ENCODE data around the gene VWA8. TPM values are rescaled to one million over a fixed set of nuclear protein-coding genes. Genes with fewer than 3 reads are reported as not detected.

The VWA8 gene
- total RNA-seq, 1 experiment from 2014 or later, result 22.6 TPM

GRCh38 chr13:41720839-41721561, 239.9 kb downstream of the VWA8 start:
- no peak for DNase-seq (ENCODE audit: low read depth, low spot score)
- ChIA-PET CTCF (no interaction called here), RAD21 (ENCODE audit: low non-redundant PET in 1 of 2, low total read pairs in 2 of 2, uncharacterized antibody in 2 of 2, unreplicated experiment in 2 of 2) (no interaction called here), POLR2A (no interaction called here)
- ATAC-seq, result no peak
- Histone ChIP-seq H3K4me3 (replicated peaks in 1 of 2; ENCODE audit: low read depth in 1 of 2, low read length in 2 of 2) (no peak overlapping the region), H2AFZ (ENCODE audit: low read depth, low read length, poor library complexity, severe bottlenecking) (no peak overlapping the region), H3K9me2 (ENCODE audit: insufficient read depth) (no peaks in the 10 kb centered on the region), H3K79me2 (ENCODE audit: insufficient read depth, low read length) (no peaks in the 10 kb centered on the region), H4K20me1 (ENCODE audit: insufficient read depth) (no peaks in the 10 kb centered on the region), H3K9ac (ENCODE audit: low read length) (no peak overlapping the region), H3K9me3 (ENCODE audit: control insufficient read depth in 1 of 2, insufficient read depth in 1 of 2, low read depth in 1 of 2, low read length in 2 of 2) (no peaks in the 10 kb centered on the region), H3K4me2 (ENCODE audit: low read length) (no peak overlapping the region), H3K4me1 (ENCODE audit: control insufficient read depth in 1 of 2, insufficient read depth in 2 of 2, low read length in 2 of 2) (no peaks in the 10 kb centered on the region), H3K36me3 (ENCODE audit: control insufficient read depth in 1 of 2, insufficient read depth in 2 of 2, low read length in 2 of 2) (peaks cover 0 to 3% of the 10 kb centered on the region in 2 experiments; a peak in 1 of 4 replicates), H3K27me3 (ENCODE audit: insufficient read depth, low read length) (no peaks in the 10 kb centered on the region), H3K27ac (ENCODE audit: low read depth, low read length) (no peak overlapping the region)
- BruUV-seq (replicated peaks), result no TSS peak
- TF ChIP-seq MAX (IDR thresholded peaks at IDR 0.05), result no peak
- no peak for TF ChIP-seq ZBTB33 (IDR thresholded peaks at IDR 0.05; ENCODE audit: extremely low read depth, insufficient replicate concordance, low read length)
- no peak for TF ChIP-seq ZNF274 (IDR thresholded peaks at IDR 0.05; ENCODE audit: low read depth, low read length)
- no peak for TF ChIP-seq REST (IDR thresholded peaks at IDR 0.05; ENCODE audit: low read depth)
- TF ChIP-seq ZFX (IDR thresholded peaks at IDR 0.05), result no peak
- TF ChIP-seq EZH2 (IDR thresholded peaks at IDR 0.05), result no peak
- TF ChIP-seq ATF3 (IDR thresholded peaks at IDR 0.05), result no peak
- TF ChIP-seq SIN3A (IDR thresholded peaks at IDR 0.05; ENCODE audit: low read depth), result no peak
- no peak for TF ChIP-seq EZH2phosphoT487 (IDR thresholded peaks at IDR 0.05; ENCODE audit: borderline replicate concordance)
- TF ChIP-seq EGR1 (IDR thresholded peaks at IDR 0.05; ENCODE audit: low read depth), result no peak
- intact Hi-C loops (cut with micrococcal nuclease), result no loop called here

Measured in HCT116 (cell line).